HCT116 (cell line): Measurements from ENCODE around the gene TTLL5. TPM values are rescaled to one million over a fixed set of nuclear protein-coding genes. Genes with fewer than 3 reads are reported as not detected.

ENCODE experiments used
- ATAC-seq: fragments of 200-7000 bp; cut with Tn5 transposase; 2 replicates; pipeline ENCODE4 v1.9.1; 2020; ENCODE audit warnings: mild to moderate bottlenecking, moderate library complexity
- BruUV-seq: library from RNA; stranded (reverse); fragments of 400-500 nt; replicated peaks from 2 replicates; lab custom pipeline; 2021; lab: Mats Ljungman, UMichigan
- CTCF ChIA-PET: fragments of 300-600 bp; sonication (Branson Sonifier 250); formaldehyde crosslinking; loops from one replicate; lab custom pipeline; 2021; ENCODE audit warnings: antibody characterized with exemption; lab: Charles Lee
- POLR2A ChIA-PET: fragments of 300-600, 350-600 bp; sonication (Branson Sonifier 250); formaldehyde crosslinking; loops from one replicate; lab custom pipeline; 2021; ENCODE audit warnings: antibody characterized with exemption; lab: Charles Lee
- RAD21 ChIA-PET, 2 experiments: fragments of 300-600 bp; sonication (Branson Sonifier 250); formaldehyde crosslinking; loops; one replicate each; lab custom pipeline; 2023; ENCODE audit warnings: low total read pairs in 2 of 2; ENCODE audit not compliant: uncharacterized antibody in 2 of 2, unreplicated experiment in 2 of 2, low non-redundant PET in 1 of 2; lab: Charles Lee
- DNase-seq: peaks from one replicate; pipeline ENCODE4 v3.0.0-alpha.2; 2010; ENCODE audit warnings: low read depth, low spot score
- H2AFZ ChIP-seq: fragments of 200-600 bp; shearing (Covaris generic), sonication (generic); 2 replicates; pipeline ENCODE4 v1.6.1; 2017; ENCODE audit warnings: low read depth, mixed run types, mixed read lengths, antibody characterized with exemption, low read length; ENCODE audit not compliant: poor library complexity, severe bottlenecking
- H3K27ac ChIP-seq: 2 replicates; pipeline ENCODE4 v1.5.1; 2012; ENCODE audit warnings: low read depth, low read length
- H3K27me3 ChIP-seq: fragments of 200-600 bp; sonication (generic); 2 replicates; pipeline ENCODE4 v1.6.1; 2016; ENCODE audit warnings: mixed run types, low read length, mixed read lengths; ENCODE audit not compliant: insufficient read depth
- H3K36me3 ChIP-seq, 2 experiments: fragments of 200-500 bp in 1 of 2; fragments of 200-600 bp in 1 of 2; sonication (Bioruptor generic) in 1 of 2; sonication (generic) in 1 of 2; 2 replicates each; pipeline versions ENCODE4 v1.5.1 to v1.6.1; 2014 to 2016; ENCODE audit warnings: low read length in 2 of 2, inconsistent platforms in 1 of 2, mixed read lengths in 1 of 2, mixed run types in 1 of 2; ENCODE audit not compliant: insufficient read depth in 2 of 2, control insufficient read depth in 1 of 2
- H3K4me1 ChIP-seq, 2 experiments: fragments of 200-600 bp in 1 of 2; sonication (generic) in 1 of 2; 2 replicates each; pipeline versions ENCODE4 v1.5.1 to v1.6.1; 2012 to 2017; ENCODE audit warnings: low read length in 2 of 2, inconsistent platforms in 1 of 2, mild to moderate bottlenecking in 1 of 2, mixed read lengths in 1 of 2, mixed run types in 1 of 2, moderate library complexity in 1 of 2; ENCODE audit not compliant: insufficient read depth in 2 of 2, control insufficient read depth in 1 of 2
- H3K4me2 ChIP-seq: fragments of 200-600 bp; sonication (generic); 2 replicates; pipeline ENCODE4 v1.6.1; 2017; ENCODE audit warnings: mixed run types, low read length, mixed read lengths
- H3K4me3 ChIP-seq, 2 experiments: fragments of 200-600 bp in 1 of 2; sonication (generic) in 1 of 2; replicated peaks in 1 of 2; 2 replicates each; pipeline ENCODE4 v1.5.1; 2011 to 2016; ENCODE audit warnings: low read length in 2 of 2, control low read depth in 1 of 2, low read depth in 1 of 2, mild to moderate bottlenecking in 1 of 2, mixed read lengths in 1 of 2, mixed run types in 1 of 2
- H3K79me2 ChIP-seq: fragments of 200-600 bp; sonication (generic); 2 replicates; pipeline ENCODE4 v1.6.1; 2017; ENCODE audit warnings: mild to moderate bottlenecking, mixed run types, low read length, moderate library complexity, mixed read lengths; ENCODE audit not compliant: insufficient read depth
- H3K9ac ChIP-seq: fragments of 200-600 bp; sonication (generic); 2 replicates; pipeline ENCODE4 v1.6.1; 2016; ENCODE audit warnings: low read length, mixed read lengths
- H3K9me2 ChIP-seq: fragments of 200-600 bp; sonication (generic), shearing (Covaris generic); 2 replicates; pipeline ENCODE4 v1.6.1; 2017; ENCODE audit warnings: mixed run types, mild to moderate bottlenecking, moderate library complexity; ENCODE audit not compliant: insufficient read depth
- H3K9me3 ChIP-seq, 2 experiments: fragments of 200-500 bp in 1 of 2; fragments of 200-600 bp in 1 of 2; sonication (Bioruptor generic) in 1 of 2; sonication (generic) in 1 of 2; 2 replicates each; pipeline ENCODE4 v1.6.1; 2014 to 2017; ENCODE audit warnings: low read length in 2 of 2, mixed read lengths in 2 of 2, inconsistent platforms in 1 of 2, low read depth in 1 of 2, mild to moderate bottlenecking in 1 of 2, mixed run types in 1 of 2, moderate library complexity in 1 of 2; ENCODE audit not compliant: control insufficient read depth in 1 of 2, insufficient read depth in 1 of 2
- H4K20me1 ChIP-seq: fragments of 200-600 bp; sonication (generic), shearing (Covaris generic); 2 replicates; pipeline ENCODE4 v1.6.1; 2017; ENCODE audit warnings: mixed run types, mild to moderate bottlenecking, moderate library complexity; ENCODE audit not compliant: insufficient read depth
- CBX3 ChIP-seq: IDR thresholded peaks from 2 replicates; pipeline ENCODE4 v1.6.1; 2012; ENCODE audit warnings: low read depth
- CEBPB ChIP-seq: IDR thresholded peaks from 2 replicates; pipeline ENCODE4 v1.6.1; 2012; ENCODE audit warnings: low read depth
- CTCF ChIP-seq, 3 experiments: fragments of 200-600 bp in 1 of 3; sonication (generic) in 1 of 3; IDR thresholded peaks in 2 of 3; conservative IDR thresholded peaks in 1 of 3; 2 replicates each; pipeline ENCODE4 v1.5.1; 2012 to 2017; ENCODE audit warnings: low read depth in 2 of 3, low read length in 2 of 3, antibody characterized with exemption in 1 of 3, borderline replicate concordance in 1 of 3, control low read depth in 1 of 3, mild to moderate bottlenecking in 1 of 3, mixed read lengths in 1 of 3, mixed run types in 1 of 3, moderate library complexity in 1 of 3; ENCODE audit not compliant: insufficient read depth in 1 of 3
- FOSL1 ChIP-seq: IDR thresholded peaks from 2 replicates; pipeline ENCODE4 v1.6.1; 2012; ENCODE audit warnings: low read depth
- JUND ChIP-seq: IDR thresholded peaks from 2 replicates; pipeline ENCODE4 v1.6.1; 2012
- POLR2A ChIP-seq: IDR thresholded peaks from 2 replicates; pipeline ENCODE4 v1.7.0; 2011; ENCODE audit warnings: borderline replicate concordance; ENCODE audit not compliant: insufficient read depth, insufficient read length; ENCODE audit errors: extremely low read depth
- POLR2AphosphoS5 ChIP-seq: IDR thresholded peaks from 2 replicates; pipeline ENCODE4 v1.6.1; 2011; ENCODE audit warnings: mild to moderate bottlenecking, low read depth, low read length, moderate library complexity
- REST ChIP-seq: IDR thresholded peaks from 2 replicates; pipeline ENCODE4 v1.6.1; 2012; ENCODE audit warnings: low read depth
- SP1 ChIP-seq: IDR thresholded peaks from 2 replicates; pipeline ENCODE4 v1.6.1; 2012; ENCODE audit warnings: low read depth
- SRF ChIP-seq: IDR thresholded peaks from 2 replicates; pipeline ENCODE4 v1.6.1; 2012; ENCODE audit warnings: low read depth
- TCF7L2 ChIP-seq: IDR thresholded peaks from 2 replicates; pipeline ENCODE4 v1.7.0; 2011; ENCODE audit warnings: borderline replicate concordance, inconsistent platforms; ENCODE audit not compliant: insufficient read depth, insufficient read length; ENCODE audit errors: extremely low read depth
- intact Hi-C: fragments of 100-400 bp; cut with micrococcal nuclease; formaldehyde crosslinking; loops from 2 replicates; pipeline ENCODE4 v1.10.0; 2022
- total RNA-seq: library from RNA; stranded (reverse); gene quantifications from one replicate; pipeline ENCODE4 v1.2.1, GENCODE V29; 2021; ENCODE audit not compliant: unreplicated experiment

TTLL5 gene
- total RNA-seq, 1 experiment from 2014 or later: 26.2 TPM

GRCh38 chr14:75736845-75737485 is 75.9 kb downstream of the TTLL5 start:
- ChIA-PET CTCF (interaction anchor here (1.7 kb wide), 1 partner anchor 28 kb away, joined by 3 read pairs; no protein-coding TSS in a partner anchor), RAD21 (no interaction called here), POLR2A (no interaction called here)
- Histone ChIP-seq H3K9me2 (no peaks in the 10 kb centered on the region), H3K79me2 (no peaks in the 10 kb centered on the region), H3K27me3 (no peaks in the 10 kb centered on the region), H3K9me3 (no peaks in the 10 kb centered on the region), H3K9ac (no peak overlapping the region), H3K4me2 (no peak overlapping the region), H4K20me1 (no peaks in the 10 kb centered on the region), H3K4me1 (no peaks in the 10 kb centered on the region), H2AFZ (no peak overlapping the region), H3K27ac (no peak overlapping the region), H3K36me3 (no peaks in the 10 kb centered on the region), H3K4me3 (no peak overlapping the region)
- intact Hi-C loops: no loop called here
- ATAC-seq (no peak), DNase-seq (no peak)
- TF ChIP-seq JUND: no peak
- TF ChIP-seq CTCF (IDR thresholded peaks at IDR 0.05 in 2 of 3, conservative IDR thresholded peaks at IDR 0.05 in 1 of 3; ENCODE audit: borderline replicate concordance in 1 of 3, insufficient read depth in 1 of 3, low read depth in 2 of 3, low read length in 2 of 3): no peak
- TF ChIP-seq CBX3: no peak
- TF ChIP-seq SRF: no peak
- no peak for TF ChIP-seq FOSL1
- TF ChIP-seq POLR2A: no peak
- no peak for TF ChIP-seq TCF7L2
- no peak for TF ChIP-seq CEBPB
- TF ChIP-seq REST: no peak
- no peak for TF ChIP-seq SP1
- no peak for TF ChIP-seq POLR2AphosphoS5
- no TSS peak for BruUV-seq
